ENCODE measurements around the gene BMP10.
A peak's percentile ranks its signal among the peaks of the same experiment; 100 is the strongest.

Gene BMP10

DNA sequence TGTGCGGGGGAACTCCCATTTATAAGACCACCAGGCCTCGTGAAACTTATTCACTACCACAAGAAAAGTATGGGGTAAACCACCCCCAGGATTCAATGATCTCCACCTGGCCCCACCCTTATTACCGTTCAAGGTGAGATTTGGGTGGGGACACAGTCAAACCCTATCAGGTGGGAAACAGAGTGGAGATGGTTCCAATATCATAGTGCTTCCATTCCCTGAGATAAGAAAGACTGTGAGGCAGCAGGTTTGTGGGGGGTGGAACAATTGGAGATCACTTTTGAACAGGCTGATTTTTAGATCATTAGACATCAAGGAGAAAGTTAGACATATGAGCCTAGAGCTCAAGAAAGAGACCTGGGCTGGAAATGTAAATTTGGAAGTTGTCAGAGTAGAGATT lies 42.2 kb upstream of the BMP10 start:
- H3K4me3 ChIP-seq (ENCODE audit: low read length), result no peak overlapping the region
- TF ChIP-seq, protein P1, sequence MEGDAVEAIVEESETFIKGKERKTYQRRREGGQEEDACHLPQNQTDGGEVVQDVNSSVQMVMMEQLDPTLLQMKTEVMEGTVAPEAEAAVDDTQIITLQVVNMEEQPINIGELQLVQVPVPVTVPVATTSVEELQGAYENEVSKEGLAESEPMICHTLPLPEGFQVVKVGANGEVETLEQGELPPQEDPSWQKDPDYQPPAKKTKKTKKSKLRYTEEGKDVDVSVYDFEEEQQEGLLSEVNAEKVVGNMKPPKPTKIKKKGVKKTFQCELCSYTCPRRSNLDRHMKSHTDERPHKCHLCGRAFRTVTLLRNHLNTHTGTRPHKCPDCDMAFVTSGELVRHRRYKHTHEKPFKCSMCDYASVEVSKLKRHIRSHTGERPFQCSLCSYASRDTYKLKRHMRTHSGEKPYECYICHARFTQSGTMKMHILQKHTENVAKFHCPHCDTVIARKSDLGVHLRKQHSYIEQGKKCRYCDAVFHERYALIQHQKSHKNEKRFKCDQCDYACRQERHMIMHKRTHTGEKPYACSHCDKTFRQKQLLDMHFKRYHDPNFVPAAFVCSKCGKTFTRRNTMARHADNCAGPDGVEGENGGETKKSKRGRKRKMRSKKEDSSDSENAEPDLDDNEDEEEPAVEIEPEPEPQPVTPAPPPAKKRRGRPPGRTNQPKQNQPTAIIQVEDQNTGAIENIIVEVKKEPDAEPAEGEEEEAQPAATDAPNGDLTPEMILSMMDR (conservative IDR thresholded peaks at IDR 0.05; ENCODE audit: low read depth, low read length), result no peak
- no peak for DNase-seq (ENCODE audit: low read depth)

DNA sequence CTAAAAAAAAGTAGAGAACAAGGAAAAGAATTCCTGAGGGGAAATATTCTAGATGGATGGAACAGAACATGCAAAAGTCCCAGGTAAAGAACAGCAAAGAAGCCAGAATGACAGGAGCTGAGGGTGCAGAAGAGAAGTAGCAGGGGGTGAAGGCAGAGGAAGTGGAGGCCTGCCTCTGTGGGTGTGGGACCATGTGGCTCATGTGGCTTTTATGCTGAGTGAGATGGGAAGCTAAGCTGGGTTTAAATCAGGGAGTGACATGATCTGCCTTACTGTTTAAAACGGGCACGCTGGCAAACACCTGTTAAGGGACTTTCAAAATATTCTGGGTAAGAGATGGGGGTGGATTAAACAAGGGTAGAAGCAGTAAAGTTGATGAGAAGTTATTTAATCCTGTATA lies 41.5 kb upstream of the BMP10 start:
- TF ChIP-seq, protein P1 (conservative IDR thresholded peaks at IDR 0.05; ENCODE audit: low read depth, low read length), result no peak
- DNase-seq (ENCODE audit: low read depth), result no peak
- H3K4me3 ChIP-seq (ENCODE audit: low read length), result no peak overlapping the region

DNA sequence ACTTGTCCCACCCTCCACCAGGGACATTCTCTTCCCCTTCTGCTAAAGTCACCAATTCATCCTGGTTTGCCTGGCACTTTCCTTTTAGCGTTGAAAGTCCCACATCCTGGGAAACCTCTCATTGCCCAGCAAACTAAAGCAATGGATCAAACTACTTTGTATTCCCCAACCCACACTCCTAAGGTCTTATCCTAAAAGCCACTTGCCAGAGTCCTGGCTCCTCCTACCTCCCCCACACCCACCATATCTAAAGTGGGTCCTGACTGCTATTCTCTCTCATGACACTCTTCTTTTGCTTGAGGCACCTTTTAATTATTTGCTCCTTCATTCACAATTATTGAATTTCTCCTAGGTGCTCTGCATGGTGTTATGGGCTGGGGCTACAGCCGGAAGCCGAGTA lies 40.9 kb upstream of the BMP10 start:
- TF ChIP-seq, protein P1 (conservative IDR thresholded peaks at IDR 0.05; ENCODE audit: low read depth, low read length), result no peak
- no peak for DNase-seq (ENCODE audit: low read depth)
- no peak overlapping the region for H3K4me3 ChIP-seq (ENCODE audit: low read length)

DNA sequence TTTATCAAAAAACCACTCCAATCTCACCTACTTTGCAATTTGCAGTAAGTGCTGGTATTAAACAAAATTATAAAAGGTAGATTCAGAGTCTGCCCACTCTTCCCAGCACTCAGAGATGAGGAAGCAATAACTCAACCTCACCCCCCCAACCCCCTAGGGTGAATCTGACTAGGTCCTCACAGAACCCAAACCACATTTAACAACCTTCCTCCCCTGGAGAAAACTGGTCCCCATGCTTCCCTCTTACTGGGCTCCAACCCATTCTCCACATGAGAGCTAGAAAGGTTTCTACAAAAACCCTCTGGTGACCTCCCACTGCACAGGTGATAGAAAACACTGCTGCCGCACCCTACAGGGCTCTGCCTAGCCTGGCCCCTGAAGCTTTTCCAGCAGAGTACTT lies 40.5 kb upstream of the BMP10 start:
- no peak overlapping the region for H3K4me3 ChIP-seq (ENCODE audit: low read length)
- TF ChIP-seq, protein P1 (conservative IDR thresholded peaks at IDR 0.05; ENCODE audit: low read depth, low read length), result no peak
- DNase-seq (ENCODE audit: low read depth), result no peak

DNA sequence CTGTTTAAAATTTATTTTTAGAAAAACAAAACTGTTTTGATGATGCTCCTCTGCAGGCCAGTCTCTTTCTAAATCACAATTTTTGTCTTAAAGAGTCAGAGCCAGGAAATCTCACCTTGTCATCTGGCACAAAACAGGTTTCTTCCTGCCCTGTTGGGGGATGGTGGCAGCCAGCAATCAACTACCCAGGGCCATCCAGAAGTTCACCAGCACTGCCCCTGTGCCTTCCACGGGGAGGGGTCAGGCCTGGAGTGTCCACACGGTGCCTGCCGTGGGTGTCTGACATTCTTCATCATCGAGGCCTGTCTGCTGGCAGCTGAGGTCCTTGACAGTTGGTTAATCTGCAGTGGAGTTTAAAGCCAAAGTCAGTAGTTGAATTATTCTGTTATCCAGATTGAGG lies 40.0 kb upstream of the BMP10 start:
- DNase-seq (ENCODE audit: low read depth), result no peak
- TF ChIP-seq, protein P1 (conservative IDR thresholded peaks at IDR 0.05; ENCODE audit: low read depth, low read length), result no peak
- no peak overlapping the region for H3K4me3 ChIP-seq (ENCODE audit: low read length)

DNA sequence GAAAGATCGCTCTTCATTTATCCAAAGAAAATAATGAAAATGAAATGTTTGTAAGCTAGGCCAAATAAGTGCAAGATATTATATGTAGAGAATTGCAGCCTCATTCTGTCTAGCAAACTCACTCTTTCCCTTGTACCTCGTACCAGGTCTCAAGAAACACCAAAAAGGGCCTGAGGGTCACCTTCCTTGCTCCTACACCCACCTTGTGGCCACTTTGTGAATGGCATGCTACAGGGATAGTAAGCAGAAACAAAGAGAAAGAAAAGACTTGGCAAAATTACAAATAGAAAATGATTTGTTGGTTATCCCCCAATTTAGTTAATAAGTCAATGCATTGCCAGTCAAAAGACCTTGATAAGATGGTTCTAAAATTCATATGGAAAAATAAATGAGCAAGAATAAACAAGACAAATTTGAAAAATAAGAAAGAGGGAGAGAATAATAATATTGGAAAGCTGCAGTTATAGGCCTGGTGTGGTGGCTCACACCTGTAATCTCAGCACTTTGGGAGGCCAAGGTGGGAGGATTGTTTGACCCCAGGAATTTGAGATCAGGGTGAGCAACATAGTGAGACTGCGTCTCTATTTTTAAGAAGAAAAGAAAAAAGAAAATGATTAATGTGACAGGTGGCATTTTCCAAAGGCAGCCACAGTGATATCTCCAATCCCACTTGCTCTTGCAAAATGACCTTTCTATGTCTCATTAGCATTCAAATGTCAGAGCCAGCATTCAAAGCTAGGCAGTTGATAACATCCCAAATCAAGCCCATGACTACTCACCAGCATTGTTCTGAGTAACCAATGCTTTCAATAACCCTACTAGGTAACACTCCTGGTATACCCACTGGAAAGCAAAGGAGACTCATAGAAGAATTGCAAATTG lies 38.8 kb upstream of the BMP10 start:
- H3K4me3 ChIP-seq (ENCODE audit: low read length), result no peak overlapping the region
- peak; percentile 31 for DNase-seq (ENCODE audit: low read depth)
- TF ChIP-seq, protein P1 (conservative IDR thresholded peaks at IDR 0.05; ENCODE audit: low read depth, low read length), result peak; percentile 97

- TF ChIP-seq, protein P1 (conservative IDR thresholded peaks at IDR 0.05; ENCODE audit: low read depth, low read length), result no peak
- H3K4me3 ChIP-seq (ENCODE audit: low read length), result no peak overlapping the region
- DNase-seq (ENCODE audit: low read depth), result peak; percentile 68
These were observed 37.3 kb upstream of the BMP10 start for GRCh38 chr2:68908392-68908970.

Data from retinal pigment epithelial cell (primary cell).